Measurements from ENCODE around the gene CHM.
"Not testable (repeated sequence)": the region's sequence is repeated elsewhere in the genome, so short reads cannot be mapped to it uniquely, and the experiment has no call there.

Gene CHM

GRCh38 chrX:85996555-85996954, 50.8 kb downstream of the CHM start:
- no peak for DNase-seq (ENCODE audit: low spot score)

- no peak for DNase-seq (ENCODE audit: low spot score)
These were observed 51.7 kb downstream of the CHM start for GRCh38 chrX:85995641-85996040.

- DNase-seq (ENCODE audit: low spot score) = no peak
These were observed 52.6 kb downstream of the CHM start for GRCh38 chrX:85994797-85995196.

- DNase-seq (ENCODE audit: low spot score) = no peak
These were observed 53.1 kb downstream of the CHM start for GRCh38 chrX:85994228-85994627.

GRCh38 chrX:85993539-85994197, 53.7 kb downstream of the CHM start:
- no peak for DNase-seq (ENCODE audit: low spot score)

- DNase-seq (ENCODE audit: low spot score) = no peak
These were observed 54.5 kb downstream of the CHM start for GRCh38 chrX:85992811-85993229.

- DNase-seq (ENCODE audit: low spot score) = no peak
These were observed 59.0 kb downstream of the CHM start for GRCh38 chrX:85988353-85988752.

GRCh38 chrX:85980286-85980685, 67.1 kb downstream of the CHM start:
- no peak for DNase-seq (ENCODE audit: low spot score)

- no peak for DNase-seq (ENCODE audit: low spot score)
These were observed 70.1 kb downstream of the CHM start for GRCh38 chrX:85977218-85977617.

GRCh38 chrX:85972351-85972750, 75.0 kb downstream of the CHM start:
- DNase-seq (ENCODE audit: low spot score) = not testable (repeated sequence)

GRCh38 chrX:85964744-85965143, 82.6 kb downstream of the CHM start:
- no peak for DNase-seq (ENCODE audit: low spot score)

- DNase-seq (ENCODE audit: low spot score) = peak; percentile 12
These were observed 83.6 kb downstream of the CHM start for GRCh38 chrX:85963736-85964135.

- no peak for DNase-seq (ENCODE audit: low spot score)
These were observed 91.8 kb downstream of the CHM start for GRCh38 chrX:85955510-85955909.

GRCh38 chrX:85944751-85945150, 102.6 kb downstream of the CHM start:
- DNase-seq (ENCODE audit: low spot score) = not testable (repeated sequence)

GRCh38 chrX:85941275-85941674, 106.1 kb downstream of the CHM start:
- DNase-seq (ENCODE audit: low spot score) = no peak

GRCh38 chrX:85939942-85940341, 107.4 kb downstream of the CHM start:
- DNase-seq (ENCODE audit: low spot score) = not testable (repeated sequence)

- not testable (repeated sequence) for DNase-seq (ENCODE audit: low spot score)
These were observed 113.0 kb downstream of the CHM start for GRCh38 chrX:85934399-85934798.

- DNase-seq (ENCODE audit: low spot score) = no peak
These were observed 117.3 kb downstream of the CHM start for GRCh38 chrX:85930099-85930498.

GRCh38 chrX:85928606-85929005, 118.8 kb downstream of the CHM start:
- DNase-seq (ENCODE audit: low spot score) = no peak

- DNase-seq (ENCODE audit: low spot score) = no peak
These were observed 119.6 kb downstream of the CHM start for GRCh38 chrX:85927740-85928139.

GRCh38 chrX:85922821-85923220, 124.5 kb downstream of the CHM start:
- DNase-seq (ENCODE audit: low spot score) = no peak

GRCh38 chrX:85916656-85917280, 130.6 kb downstream of the CHM start:
- not testable (repeated sequence) for DNase-seq (ENCODE audit: low spot score)

- no peak for DNase-seq (ENCODE audit: low spot score)
These were observed 132.9 kb downstream of the CHM start for GRCh38 chrX:85914431-85914830.

GRCh38 chrX:85907316-85907715, 140.0 kb downstream of the CHM start:
- DNase-seq (ENCODE audit: low spot score) = no peak
